ENCODE results near the gene PKLR.
"Not testable (repeated sequence)": the region's sequence is repeated elsewhere in the genome, so short reads cannot be mapped to it uniquely, and the experiment has no call there.

Gene PKLR

DNA sequence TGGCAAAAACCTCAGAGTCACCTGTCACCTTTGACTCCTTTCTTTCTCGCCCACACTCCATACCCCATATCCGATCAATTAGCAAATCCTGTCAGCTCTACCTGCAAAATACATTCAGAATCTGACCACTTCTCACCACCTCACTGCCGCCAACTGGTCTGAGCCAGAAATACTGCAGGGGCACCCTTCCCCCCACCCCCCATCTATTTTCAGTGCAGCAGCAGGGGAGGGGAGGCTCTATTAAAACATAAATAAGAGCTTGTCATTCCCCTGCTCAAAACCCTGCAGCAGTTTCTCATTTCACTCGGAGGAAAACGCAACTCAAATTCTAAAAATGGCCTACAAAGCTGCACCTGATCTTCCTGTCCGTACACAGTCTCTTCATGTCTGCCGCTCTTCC is 3.9 kb downstream of the PKLR start:
- Histone ChIP-seq H3K4me3 (ENCODE audit: low read length) (no peak overlapping the region), H3K36me3 (ENCODE audit: insufficient read depth, low read length) (no peaks in the 10 kb centered on the region), H3K4me1 (ENCODE audit: insufficient read depth, low read length) (no peaks in the 10 kb centered on the region), H3K9me3 (ENCODE audit: insufficient read depth, low read depth, low read length) (no peaks in the 10 kb centered on the region), H3K27me3 (ENCODE audit: insufficient read depth, low read length) (peaks cover 39% of the 10 kb centered on the region), H3K27ac (ENCODE audit: low read depth, low read length) (no peak overlapping the region), H3K9ac (ENCODE audit: low read depth, low read length) (no peak overlapping the region)
- 77% methylated on average over 7 of the region's 7 CpGs for whole genome bisulfite sequencing

DNA sequence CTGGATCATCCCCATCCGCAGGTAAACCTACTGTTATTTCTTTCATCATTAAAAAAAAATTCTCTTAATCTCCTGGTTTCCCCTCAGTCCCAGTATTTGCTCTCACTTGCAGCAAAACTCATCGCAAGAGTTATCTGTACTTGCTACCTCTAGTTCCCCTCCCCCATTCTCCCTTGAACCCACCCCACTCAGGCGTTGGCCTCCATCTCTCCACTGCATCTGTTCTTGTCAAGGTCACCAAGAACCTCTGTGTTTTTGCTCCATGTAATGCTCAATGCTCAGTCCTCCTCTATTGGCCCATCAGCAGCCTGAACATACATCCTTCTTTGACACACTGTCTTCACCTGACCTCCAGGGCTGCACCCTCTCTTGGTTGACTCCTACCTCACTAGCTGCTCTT is 4.6 kb downstream of the PKLR start:
- no peak overlapping the region for H3K4me3 ChIP-seq (ENCODE audit: low read length)
- H3K27me3 ChIP-seq (ENCODE audit: insufficient read depth, low read length), result peaks cover 39% of the 10 kb centered on the region
- no peak overlapping the region for H3K9ac ChIP-seq (ENCODE audit: low read depth, low read length)
- no peaks in the 10 kb centered on the region for H3K36me3 ChIP-seq (ENCODE audit: insufficient read depth, low read length)
- H3K9me3 ChIP-seq (ENCODE audit: insufficient read depth, low read depth, low read length), result no peaks in the 10 kb centered on the region
- H3K4me1 ChIP-seq (ENCODE audit: insufficient read depth, low read length), result no peaks in the 10 kb centered on the region
- WGBS, result 91% methylated on average over 3 of the region's 3 CpGs
- H3K27ac ChIP-seq (ENCODE audit: low read depth, low read length), result no peak overlapping the region

DNA sequence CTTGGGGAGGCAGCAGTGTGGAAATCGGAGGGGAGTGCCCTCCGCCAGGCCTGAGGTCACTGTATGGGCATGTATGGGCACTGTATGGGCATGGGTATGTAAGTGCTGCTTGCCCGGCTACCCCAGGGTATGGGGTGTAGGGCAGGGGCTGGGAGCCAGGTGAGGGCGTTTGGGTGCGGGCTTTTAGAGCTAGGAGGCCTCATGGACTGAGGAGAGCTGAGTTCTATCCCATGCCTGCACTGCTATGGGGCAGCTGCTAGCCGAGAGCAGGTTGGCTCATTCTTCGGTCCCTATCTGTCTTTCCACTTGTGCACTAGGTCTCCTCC is 5.3 kb downstream of the PKLR start:
- peak overlapping the region; percentile 72 for H3K4me3 ChIP-seq (ENCODE audit: low read length)
- no peaks in the 10 kb centered on the region for H3K36me3 ChIP-seq (ENCODE audit: insufficient read depth, low read length)
- H3K4me1 ChIP-seq (ENCODE audit: insufficient read depth, low read length), result no peaks in the 10 kb centered on the region
- 73% methylated on average over 7 of the region's 7 CpGs for WGBS
- H3K9ac ChIP-seq (ENCODE audit: low read depth, low read length), result no peak overlapping the region
- no peak overlapping the region for H3K27ac ChIP-seq (ENCODE audit: low read depth, low read length)
- H3K9me3 ChIP-seq (ENCODE audit: insufficient read depth, low read depth, low read length), result no peaks in the 10 kb centered on the region
- H3K27me3 ChIP-seq (ENCODE audit: insufficient read depth, low read length), result peaks cover 39% of the 10 kb centered on the region

DNA sequence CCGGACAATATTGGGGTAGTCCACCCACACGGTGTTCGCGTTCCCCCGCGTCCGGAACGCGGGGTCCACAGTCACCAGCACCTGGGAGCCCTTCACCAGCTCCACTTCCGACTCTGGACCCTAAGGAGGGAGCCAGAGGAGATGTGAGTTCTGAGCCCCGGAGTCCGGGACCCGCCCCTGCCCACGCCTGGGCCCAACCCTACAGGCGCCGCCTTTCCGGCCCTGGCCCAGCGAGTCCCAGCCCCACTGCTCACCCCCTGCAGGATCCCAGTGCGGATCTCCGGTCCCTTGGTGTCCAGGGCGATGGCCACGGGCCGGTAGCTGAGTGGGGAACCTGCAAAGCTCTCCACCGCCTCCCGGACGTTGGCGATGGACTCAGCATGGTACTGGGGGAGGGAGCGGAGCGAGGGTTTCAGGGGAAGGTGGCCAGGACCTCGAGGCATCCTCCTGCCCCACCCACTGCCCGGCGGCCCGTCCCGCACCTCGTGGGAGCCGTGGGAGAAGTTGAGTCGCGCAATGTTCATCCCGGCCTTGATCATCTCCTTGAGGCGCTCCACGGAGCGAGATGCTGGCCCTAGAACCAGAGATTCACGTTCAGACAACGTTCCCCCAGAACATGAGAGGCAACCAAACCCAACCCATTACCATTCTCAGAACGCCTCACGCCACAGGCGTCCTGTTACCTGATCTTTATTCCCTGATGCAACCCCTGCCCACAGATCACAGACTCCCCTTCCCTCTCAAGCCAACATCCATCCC is 5.9 kb downstream of the PKLR start:
- H3K27ac ChIP-seq (ENCODE audit: low read depth, low read length), result no peak overlapping the region
- H3K4me3 ChIP-seq (ENCODE audit: low read length), result peak overlapping the region; percentile 72
- no peaks in the 10 kb centered on the region for H3K36me3 ChIP-seq (ENCODE audit: insufficient read depth, low read length)
- H3K9ac ChIP-seq (ENCODE audit: low read depth, low read length), result peak overlapping the region; percentile 33; the same call in 1 of the 2 replicates
- no peaks in the 10 kb centered on the region for H3K9me3 ChIP-seq (ENCODE audit: insufficient read depth, low read depth, low read length)
- H3K4me1 ChIP-seq (ENCODE audit: insufficient read depth, low read length), result no peaks in the 10 kb centered on the region
- WGBS, result 5% methylated on average over 47 of the region's 47 CpGs
- H3K27me3 ChIP-seq (ENCODE audit: insufficient read depth, low read length), result peaks cover 39% of the 10 kb centered on the region

DNA sequence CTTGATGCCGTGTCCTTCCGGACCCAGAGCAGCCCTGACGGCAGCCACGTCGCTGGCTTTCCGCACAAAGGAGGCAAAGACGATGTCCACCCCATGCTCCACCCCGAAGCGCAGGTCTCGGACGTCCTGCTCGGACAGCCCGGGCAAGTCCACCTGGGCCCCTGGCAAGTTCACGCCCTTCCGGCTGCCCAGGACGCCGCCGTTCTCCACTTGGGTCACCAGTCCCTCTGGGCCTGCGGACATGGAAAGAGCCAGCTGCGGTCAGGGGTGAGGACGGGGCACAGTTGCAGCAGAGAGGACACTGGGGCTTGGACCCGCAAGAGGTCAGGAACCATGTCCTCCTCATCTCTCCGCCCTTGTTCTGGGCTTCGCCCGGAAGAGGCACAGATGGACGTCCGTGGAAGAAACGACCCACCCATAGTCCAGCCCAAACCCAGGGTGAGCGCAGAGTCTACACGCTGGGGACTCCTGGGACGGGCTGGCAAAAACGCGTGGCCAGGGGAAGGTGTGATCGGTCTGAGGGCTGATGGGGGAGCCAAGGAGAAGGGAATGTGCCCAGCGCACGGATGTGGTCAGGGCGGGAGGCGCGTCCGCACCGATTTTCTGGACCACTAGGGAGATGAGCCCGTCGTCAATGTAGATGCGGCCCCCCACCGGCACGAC is 6.6 kb downstream of the PKLR start:
- H3K4me3 ChIP-seq (ENCODE audit: low read length), result peak overlapping the region; percentile 72
- WGBS, result 40% methylated on average over 46 of the region's 46 CpGs
- peaks cover 39% of the 10 kb centered on the region for H3K27me3 ChIP-seq (ENCODE audit: insufficient read depth, low read length)
- no peaks in the 10 kb centered on the region for H3K9me3 ChIP-seq (ENCODE audit: insufficient read depth, low read depth, low read length)
- no peaks in the 10 kb centered on the region for H3K36me3 ChIP-seq (ENCODE audit: insufficient read depth, low read length)
- H3K9ac ChIP-seq (ENCODE audit: low read depth, low read length), result no peak overlapping the region
- H3K4me1 ChIP-seq (ENCODE audit: insufficient read depth, low read length), result no peaks in the 10 kb centered on the region
- H3K27ac ChIP-seq (ENCODE audit: low read depth, low read length), result no peak overlapping the region

DNA sequence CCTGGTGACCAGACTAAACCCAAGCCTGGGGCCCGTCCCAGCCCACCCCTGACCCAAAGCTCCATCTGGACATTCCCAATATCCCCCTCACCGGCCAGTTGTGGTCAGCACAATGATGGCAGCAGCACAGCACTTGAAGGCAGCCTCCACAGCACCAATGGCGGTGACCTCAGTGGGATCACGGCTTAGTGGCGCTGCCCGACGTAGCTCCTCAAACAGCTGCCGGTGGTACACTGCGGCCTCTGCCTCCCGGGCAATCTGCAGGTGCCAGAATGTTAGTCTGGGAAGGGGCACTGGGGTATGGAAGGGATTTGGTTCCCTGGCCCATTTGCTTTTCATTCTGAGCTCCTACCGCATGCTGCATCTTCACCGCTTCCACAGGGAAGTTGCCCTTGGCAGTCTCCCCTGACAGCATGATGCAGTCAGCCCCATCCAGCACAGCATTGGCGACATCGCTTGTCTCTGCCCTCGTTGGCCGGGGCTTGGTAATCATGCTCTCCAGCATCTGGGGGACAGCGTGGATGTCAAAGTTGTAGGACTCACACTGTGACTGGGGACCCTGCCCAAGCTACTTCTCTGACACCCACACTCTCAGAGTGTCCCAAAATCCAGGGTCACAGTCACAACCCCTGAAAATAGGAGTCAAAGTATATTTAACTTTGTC is 8.0 kb downstream of the PKLR start:
- Histone ChIP-seq H3K9me3 (ENCODE audit: insufficient read depth, low read depth, low read length) (no peaks in the 10 kb centered on the region), H3K9ac (ENCODE audit: low read depth, low read length) (no peak overlapping the region), H3K27ac (ENCODE audit: low read depth, low read length) (no peak overlapping the region), H3K36me3 (ENCODE audit: insufficient read depth, low read length) (no peaks in the 10 kb centered on the region), H3K4me1 (ENCODE audit: insufficient read depth, low read length) (no peaks in the 10 kb centered on the region), H3K27me3 (ENCODE audit: insufficient read depth, low read length) (peaks cover 39% of the 10 kb centered on the region), H3K4me3 (ENCODE audit: low read length) (no peak overlapping the region)
- WGBS, result 90% methylated on average over 17 of the region's 17 CpGs

DNA sequence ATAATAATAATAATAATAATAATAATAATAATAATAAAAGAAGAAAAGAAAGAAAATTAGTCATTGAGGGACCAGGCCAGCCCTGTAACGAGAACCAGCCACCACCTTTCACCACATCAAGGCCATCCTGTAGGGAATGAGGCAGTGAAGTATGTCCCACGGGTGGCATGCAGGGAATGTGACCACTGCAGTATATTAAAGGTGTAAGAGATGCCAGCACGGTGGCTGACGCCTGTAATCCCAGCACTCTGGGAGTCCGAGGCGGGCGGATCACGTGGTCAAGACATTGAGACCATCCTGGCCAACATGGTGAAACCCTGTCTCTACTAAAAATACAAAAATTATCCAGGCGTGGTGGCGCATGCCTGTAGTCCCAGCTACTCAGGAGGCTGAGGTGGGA is 10.2 kb downstream of the PKLR start:
- not testable (repeated sequence) for H3K9ac ChIP-seq (ENCODE audit: low read depth, low read length); H3K9me3 ChIP-seq (ENCODE audit: insufficient read depth, low read depth, low read length); H3K4me1 ChIP-seq (ENCODE audit: insufficient read depth, low read length); H3K4me3 ChIP-seq (ENCODE audit: low read length); H3K27ac ChIP-seq (ENCODE audit: low read depth, low read length); H3K36me3 ChIP-seq (ENCODE audit: insufficient read depth, low read length)
- peaks cover 34% of the 10 kb centered on the region for H3K27me3 ChIP-seq (ENCODE audit: insufficient read depth, low read length)
- WGBS, result 92% methylated on average over 9 of the region's 10 CpGs

DNA sequence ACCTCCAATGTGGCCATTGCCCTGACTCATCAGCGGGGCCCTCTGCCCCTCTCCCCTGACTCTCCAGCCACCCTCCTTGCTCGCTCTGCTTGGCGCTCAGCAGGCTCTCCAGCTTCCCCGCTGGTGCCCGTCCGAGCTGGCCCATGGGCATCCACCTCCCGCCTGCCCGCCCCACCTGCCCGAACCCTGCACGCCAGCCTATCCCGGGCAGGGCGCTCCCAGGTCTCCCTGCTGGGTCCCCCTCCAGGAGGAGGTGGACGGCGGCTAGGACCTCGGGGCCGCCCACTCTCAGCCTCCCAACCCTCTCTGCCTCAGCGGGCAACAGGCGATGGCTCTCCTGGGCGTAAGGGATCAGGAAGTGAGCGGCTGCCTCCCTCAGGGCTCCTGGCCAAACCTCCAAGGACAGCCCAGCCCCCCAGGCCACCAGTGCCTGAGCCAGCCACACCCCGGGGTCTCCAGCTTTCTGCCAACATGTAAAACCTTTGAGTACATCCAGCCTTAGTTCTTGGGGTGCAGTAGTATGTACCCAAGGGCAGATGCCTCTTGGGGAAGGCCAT is 13.2 kb downstream of the PKLR start:
- no peak overlapping the region for H3K27ac ChIP-seq (ENCODE audit: low read depth, low read length)
- H3K4me3 ChIP-seq (ENCODE audit: low read length), result no peak overlapping the region
- H3K27me3 ChIP-seq (ENCODE audit: insufficient read depth, low read length), result peaks cover 4% of the 10 kb centered on the region; the same call in 1 of the 2 replicates
- WGBS, result 93% methylated on average over 21 of the region's 21 CpGs
- no peaks in the 10 kb centered on the region for H3K36me3 ChIP-seq (ENCODE audit: insufficient read depth, low read length)
- H3K4me1 ChIP-seq (ENCODE audit: insufficient read depth, low read length), result no peaks in the 10 kb centered on the region
- no peaks in the 10 kb centered on the region for H3K9me3 ChIP-seq (ENCODE audit: insufficient read depth, low read depth, low read length)
- no peak overlapping the region for H3K9ac ChIP-seq (ENCODE audit: low read depth, low read length)

DNA sequence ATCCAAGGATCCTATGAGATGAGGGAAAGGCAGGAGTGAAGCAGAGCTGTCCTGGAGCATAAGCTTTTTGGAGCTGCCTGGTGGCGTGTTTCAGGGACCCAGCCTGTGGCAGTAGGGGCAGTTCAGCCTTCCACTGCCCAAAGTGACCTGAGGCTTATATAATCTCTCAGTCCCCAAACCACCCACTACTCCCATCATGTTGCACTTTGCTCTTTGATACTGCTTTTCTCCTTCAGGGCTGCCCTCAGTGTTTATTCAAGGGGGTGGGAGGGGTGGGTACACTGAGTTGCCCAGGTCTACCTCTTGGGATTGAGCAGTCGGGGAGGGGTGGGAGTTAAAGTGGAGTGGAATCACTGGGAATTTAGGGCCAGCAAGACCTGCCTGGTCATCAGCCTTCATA is 14.7 kb downstream of the PKLR start:
- Histone ChIP-seq H3K9me3 (ENCODE audit: insufficient read depth, low read depth, low read length) (no peaks in the 10 kb centered on the region), H3K27ac (ENCODE audit: low read depth, low read length) (no peak overlapping the region), H3K4me3 (ENCODE audit: low read length) (no peak overlapping the region), H3K36me3 (ENCODE audit: insufficient read depth, low read length) (no peaks in the 10 kb centered on the region), H3K4me1 (ENCODE audit: insufficient read depth, low read length) (no peaks in the 10 kb centered on the region), H3K27me3 (ENCODE audit: insufficient read depth, low read length) (no peaks in the 10 kb centered on the region), H3K9ac (ENCODE audit: low read depth, low read length) (no peak overlapping the region)
- WGBS, result 91% methylated on average over 2 of the region's 2 CpGs

DNA sequence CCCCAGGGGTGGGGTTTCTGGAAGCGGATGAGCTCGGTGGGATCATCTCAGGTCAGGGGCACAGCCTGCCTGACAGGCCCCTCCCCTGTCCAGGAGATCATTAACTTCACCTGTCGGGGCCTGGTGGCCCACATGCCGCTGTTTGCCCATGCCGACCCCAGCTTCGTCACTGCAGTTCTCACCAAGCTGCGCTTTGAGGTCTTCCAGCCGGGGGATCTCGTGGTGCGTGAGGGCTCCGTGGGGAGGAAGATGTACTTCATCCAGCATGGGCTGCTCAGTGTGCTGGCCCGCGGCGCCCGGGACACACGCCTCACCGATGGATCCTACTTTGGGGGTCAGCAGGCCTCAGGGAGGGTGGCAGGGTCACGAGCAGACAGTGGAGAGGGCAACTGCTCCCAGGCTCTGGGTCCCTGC is 15.6 kb downstream of the PKLR start:
- Histone ChIP-seq H3K27ac (ENCODE audit: low read depth, low read length) (no peak overlapping the region), H3K9ac (ENCODE audit: low read depth, low read length) (no peak overlapping the region), H3K36me3 (ENCODE audit: insufficient read depth, low read length) (no peaks in the 10 kb centered on the region), H3K4me1 (ENCODE audit: insufficient read depth, low read length) (no peaks in the 10 kb centered on the region), H3K9me3 (ENCODE audit: insufficient read depth, low read depth, low read length) (no peaks in the 10 kb centered on the region), H3K4me3 (ENCODE audit: low read length) (no peak overlapping the region), H3K27me3 (ENCODE audit: insufficient read depth, low read length) (no peaks in the 10 kb centered on the region)
- WGBS, result 95% methylated on average over 18 of the region's 18 CpGs

DNA sequence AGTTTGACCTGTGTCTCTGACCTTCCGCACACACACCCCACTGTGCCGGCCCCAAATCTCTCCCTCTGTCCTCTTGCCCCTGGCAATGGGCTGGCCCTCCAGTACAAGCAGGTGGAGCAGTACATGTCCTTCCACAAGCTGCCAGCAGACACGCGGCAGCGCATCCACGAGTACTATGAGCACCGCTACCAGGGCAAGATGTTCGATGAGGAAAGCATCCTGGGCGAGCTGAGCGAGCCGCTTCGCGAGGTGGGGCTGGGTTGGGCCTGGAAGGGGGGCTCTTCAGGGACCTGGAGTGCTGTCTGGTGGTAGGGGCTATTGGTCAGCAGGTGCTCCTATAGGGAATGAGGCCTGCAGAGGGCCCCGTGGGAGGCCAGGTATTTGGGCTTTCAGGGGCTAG is 16.2 kb downstream of the PKLR start:
- H3K9ac ChIP-seq (ENCODE audit: low read depth, low read length), result no peak overlapping the region
- no peaks in the 10 kb centered on the region for H3K27me3 ChIP-seq (ENCODE audit: insufficient read depth, low read length)
- H3K4me3 ChIP-seq (ENCODE audit: low read length), result no peak overlapping the region
- WGBS, result 93% methylated on average over 14 of the region's 14 CpGs
- no peaks in the 10 kb centered on the region for H3K9me3 ChIP-seq (ENCODE audit: insufficient read depth, low read depth, low read length)
- H3K4me1 ChIP-seq (ENCODE audit: insufficient read depth, low read length), result no peaks in the 10 kb centered on the region
- no peak overlapping the region for H3K27ac ChIP-seq (ENCODE audit: low read depth, low read length)
- no peaks in the 10 kb centered on the region for H3K36me3 ChIP-seq (ENCODE audit: insufficient read depth, low read length)

Data from HUES64 (cell line).